ENCODE measurements around the gene PKDCC. TPM values are rescaled to one million over a fixed set of nuclear protein-coding genes. Genes with fewer than 3 reads are reported as not detected.

The PKDCC gene
- total and polyA plus RNA-seq, 4 donors, result 2.0 to 76.0 (median 19.8) TPM

GRCh38 chr2:42035241-42035640, 12.6 kb upstream of the PKDCC start (continued):
- TF ChIP-seq REST (IDR thresholded peaks at IDR 0.05), result no peak
- TF ChIP-seq TAF1 (conservative IDR thresholded peaks at IDR 0.05), result no peak
- TF ChIP-seq NR2F2 (IDR thresholded peaks at IDR 0.05), result no peak
- no peak for TF ChIP-seq YY1 (IDR thresholded peaks at IDR 0.05)

GRCh38 chr2:42036413-42036812, 11.4 kb upstream of the PKDCC start:
- H3K27me3 ChIP-seq (ENCODE audit: control insufficient read depth in 4 of 4, insufficient read depth in 4 of 4, low read length in 3 of 4), result no peaks in the 10 kb centered on the region
- whole genome bisulfite sequencing, result 59% methylated on average over 7 of the region's 7 CpGs

More at GRCh38 chr2:42036413-42036812, 11.4 kb upstream of the PKDCC start:
- Histone ChIP-seq H3K36me3 (ENCODE audit: control insufficient read depth in 4 of 4, insufficient read depth in 3 of 4, low read depth in 1 of 4, low read length in 3 of 4) (no peaks in the 10 kb centered on the region), H3K9ac (ENCODE audit: low read depth in 1 of 2, low read length in 2 of 2) (no peak overlapping the region), H3K27ac (ENCODE audit: low read depth in 1 of 2, low read length in 2 of 2) (no peak overlapping the region), H3K9me3 (ENCODE audit: control insufficient read depth in 4 of 4, low read length in 3 of 4) (no peaks in the 10 kb centered on the region), H3K4me1 (ENCODE audit: control insufficient read depth in 4 of 4, insufficient read depth in 4 of 4, low read length in 3 of 4) (peaks cover 0 to 3% (median 0%) of the 10 kb centered on the region in 4 donors), H3K4me3 (ENCODE audit: low read depth in 1 of 3, low read length in 3 of 3) (no peak overlapping the region)
- DNase-seq (ENCODE audit: low spot score), result no peak
- no peak for TF ChIP-seq FOXA2 (IDR thresholded peaks at IDR 0.05)
- TF ChIP-seq ZBTB33 (IDR thresholded peaks at IDR 0.05), result no peak
- no peak for TF ChIP-seq GABPA (IDR thresholded peaks at IDR 0.05 in 1 of 2, conservative IDR thresholded peaks at IDR 0.05 in 1 of 2)
- no peak for TF ChIP-seq FOXA1 (IDR thresholded peaks at IDR 0.05)
- no peak for TF ChIP-seq JUND (IDR thresholded peaks at IDR 0.05)
- no peak for TF ChIP-seq YY1 (IDR thresholded peaks at IDR 0.05)
- TF ChIP-seq NR2F2 (IDR thresholded peaks at IDR 0.05), result no peak
- no peak for TF ChIP-seq HNF4G (IDR thresholded peaks at IDR 0.05)
- TF ChIP-seq TAF1 (conservative IDR thresholded peaks at IDR 0.05), result no peak
- TF ChIP-seq CTCF (IDR thresholded peaks at IDR 0.05; ENCODE audit: low read depth, low read length, missing input control), result no peak

All from liver (tissue), 9 donors.